H1 (cell line): ENCODE results near the gene INSYN1.

Experiments
- CHD2 ChIP-seq: IDR thresholded peaks from 2 replicates; pipeline ENCODE4 v1.6.1; 2012; ENCODE audit warnings: low read length, improper control_type of control experiment
- EP300 ChIP-seq, 2 experiments: IDR thresholded peaks; 1 replicate in 1 of 2; 2 replicates in 1 of 2; pipeline ENCODE4 v1.6.1; 2011 to 2012; ENCODE audit warnings: low read depth in 2 of 2, low read length in 2 of 2, mild to moderate bottlenecking in 2 of 2, borderline replicate concordance in 1 of 2, inconsistent platforms in 1 of 2, moderate library complexity in 1 of 2
- EZH2 ChIP-seq: fragments of 200-600 bp; sonication (generic); IDR thresholded peaks from 2 replicates; pipeline ENCODE4 v1.7.1; 2012; ENCODE audit warnings: low read depth, mild to moderate bottlenecking, moderate library complexity, low read length, inconsistent platforms; ENCODE audit not compliant: severe bottlenecking
- GTF2F1 ChIP-seq: IDR thresholded peaks from 2 replicates; pipeline ENCODE4 v1.6.1; 2012; ENCODE audit warnings: low read depth, low read length, improper control_type of control experiment, borderline replicate concordance
- NRF1 ChIP-seq: IDR thresholded peaks from 2 replicates; pipeline ENCODE4 v1.6.1; 2011; ENCODE audit warnings: mild to moderate bottlenecking, low read depth, low read length, improper control_type of control experiment
- POLR2A ChIP-seq, 2 experiments: IDR thresholded peaks; 1 replicate in 1 of 2; 2 replicates in 1 of 2; pipeline ENCODE4 v1.6.1; 2011; ENCODE audit warnings: low read depth in 2 of 2, low read length in 2 of 2, mild to moderate bottlenecking in 2 of 2; ENCODE audit errors: control extremely low read depth in 1 of 2
- RXRA ChIP-seq: IDR thresholded peaks from 2 replicates; pipeline ENCODE4 v1.6.1; 2011; ENCODE audit warnings: low read depth, mild to moderate bottlenecking, low read length, moderate library complexity; ENCODE audit not compliant: insufficient read depth
- SAP30 ChIP-seq: fragments of 300-600 bp; sonication (generic); IDR thresholded peaks from 2 replicates; pipeline ENCODE4 v1.7.1; 2012; ENCODE audit warnings: low read length, moderate library complexity, mild to moderate bottlenecking, inconsistent platforms; ENCODE audit not compliant: insufficient read depth, insufficient replicate concordance
- SIRT6 ChIP-seq: IDR thresholded peaks from one replicate; pipeline ENCODE4 v1.7.1; 2012; ENCODE audit warnings: low read length, inconsistent platforms
- SP1 ChIP-seq: IDR thresholded peaks from 2 replicates; pipeline ENCODE4 v1.6.1; 2011; ENCODE audit warnings: low read depth, low read length
- YY1 ChIP-seq: IDR thresholded peaks from 2 replicates; pipeline ENCODE4 v1.6.1; 2011; ENCODE audit warnings: low read depth, mild to moderate bottlenecking, low read length
- TF ChIP-seq, protein P1 (sequence below), 3 experiments: IDR thresholded peaks; 1 replicate in 2 of 3; 2 replicates in 1 of 3; pipeline versions ENCODE4 v1.5.1 to v1.6.1; 2011; ENCODE audit warnings: low read length in 3 of 3, mild to moderate bottlenecking in 3 of 3, inconsistent platforms in 2 of 3, low read depth in 1 of 3, moderate library complexity in 1 of 3; ENCODE audit not compliant: insufficient read depth in 1 of 3; ENCODE audit errors: control extremely low read depth in 1 of 3
- TF ChIP-seq, protein P2 (sequence below): fragments of 300-600 bp; sonication (generic); IDR thresholded peaks from 2 replicates; pipeline ENCODE4 v1.7.1; 2012; ENCODE audit warnings: low read length, moderate library complexity, mild to moderate bottlenecking, inconsistent platforms; ENCODE audit not compliant: insufficient replicate concordance

DNA sequence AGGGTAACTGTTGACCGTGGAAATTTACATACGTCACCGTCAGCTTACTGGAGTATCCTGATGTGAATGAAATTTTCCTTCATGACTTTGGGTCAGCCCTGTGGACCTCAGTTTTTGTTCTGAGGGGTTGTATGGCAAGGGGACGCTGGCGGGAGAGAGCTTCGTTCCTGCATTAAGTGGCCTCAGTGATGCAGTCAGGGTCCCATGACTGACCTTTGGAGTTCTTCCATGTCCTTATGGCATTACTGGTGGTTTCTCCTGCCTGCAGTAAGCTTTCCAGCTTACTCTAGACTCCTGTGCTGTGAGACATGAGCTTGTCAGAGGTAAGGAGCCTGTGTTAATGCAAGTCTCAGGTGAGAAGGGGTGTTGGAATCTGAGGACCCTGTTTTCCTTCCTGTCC lies 67.2 kb downstream of the INSYN1 start:
- TF ChIP-seq SIRT6: no peak
- no peak for TF ChIP-seq POLR2A (IDR thresholded peaks at IDR 0.05; ENCODE audit: control extremely low read depth in 1 of 2, low read depth in 2 of 2, low read length in 2 of 2)
- TF ChIP-seq, protein P1, sequence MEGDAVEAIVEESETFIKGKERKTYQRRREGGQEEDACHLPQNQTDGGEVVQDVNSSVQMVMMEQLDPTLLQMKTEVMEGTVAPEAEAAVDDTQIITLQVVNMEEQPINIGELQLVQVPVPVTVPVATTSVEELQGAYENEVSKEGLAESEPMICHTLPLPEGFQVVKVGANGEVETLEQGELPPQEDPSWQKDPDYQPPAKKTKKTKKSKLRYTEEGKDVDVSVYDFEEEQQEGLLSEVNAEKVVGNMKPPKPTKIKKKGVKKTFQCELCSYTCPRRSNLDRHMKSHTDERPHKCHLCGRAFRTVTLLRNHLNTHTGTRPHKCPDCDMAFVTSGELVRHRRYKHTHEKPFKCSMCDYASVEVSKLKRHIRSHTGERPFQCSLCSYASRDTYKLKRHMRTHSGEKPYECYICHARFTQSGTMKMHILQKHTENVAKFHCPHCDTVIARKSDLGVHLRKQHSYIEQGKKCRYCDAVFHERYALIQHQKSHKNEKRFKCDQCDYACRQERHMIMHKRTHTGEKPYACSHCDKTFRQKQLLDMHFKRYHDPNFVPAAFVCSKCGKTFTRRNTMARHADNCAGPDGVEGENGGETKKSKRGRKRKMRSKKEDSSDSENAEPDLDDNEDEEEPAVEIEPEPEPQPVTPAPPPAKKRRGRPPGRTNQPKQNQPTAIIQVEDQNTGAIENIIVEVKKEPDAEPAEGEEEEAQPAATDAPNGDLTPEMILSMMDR (IDR thresholded peaks at IDR 0.05; ENCODE audit: control extremely low read depth in 1 of 3, insufficient read depth in 1 of 3, low read depth in 1 of 3, low read length in 3 of 3): no peak
- TF ChIP-seq CHD2: no peak
- TF ChIP-seq EZH2: no peak
- TF ChIP-seq YY1: no peak
- no peak for TF ChIP-seq RXRA
- TF ChIP-seq SAP30: no peak
- no peak for TF ChIP-seq SP1
- TF ChIP-seq, protein P2, sequence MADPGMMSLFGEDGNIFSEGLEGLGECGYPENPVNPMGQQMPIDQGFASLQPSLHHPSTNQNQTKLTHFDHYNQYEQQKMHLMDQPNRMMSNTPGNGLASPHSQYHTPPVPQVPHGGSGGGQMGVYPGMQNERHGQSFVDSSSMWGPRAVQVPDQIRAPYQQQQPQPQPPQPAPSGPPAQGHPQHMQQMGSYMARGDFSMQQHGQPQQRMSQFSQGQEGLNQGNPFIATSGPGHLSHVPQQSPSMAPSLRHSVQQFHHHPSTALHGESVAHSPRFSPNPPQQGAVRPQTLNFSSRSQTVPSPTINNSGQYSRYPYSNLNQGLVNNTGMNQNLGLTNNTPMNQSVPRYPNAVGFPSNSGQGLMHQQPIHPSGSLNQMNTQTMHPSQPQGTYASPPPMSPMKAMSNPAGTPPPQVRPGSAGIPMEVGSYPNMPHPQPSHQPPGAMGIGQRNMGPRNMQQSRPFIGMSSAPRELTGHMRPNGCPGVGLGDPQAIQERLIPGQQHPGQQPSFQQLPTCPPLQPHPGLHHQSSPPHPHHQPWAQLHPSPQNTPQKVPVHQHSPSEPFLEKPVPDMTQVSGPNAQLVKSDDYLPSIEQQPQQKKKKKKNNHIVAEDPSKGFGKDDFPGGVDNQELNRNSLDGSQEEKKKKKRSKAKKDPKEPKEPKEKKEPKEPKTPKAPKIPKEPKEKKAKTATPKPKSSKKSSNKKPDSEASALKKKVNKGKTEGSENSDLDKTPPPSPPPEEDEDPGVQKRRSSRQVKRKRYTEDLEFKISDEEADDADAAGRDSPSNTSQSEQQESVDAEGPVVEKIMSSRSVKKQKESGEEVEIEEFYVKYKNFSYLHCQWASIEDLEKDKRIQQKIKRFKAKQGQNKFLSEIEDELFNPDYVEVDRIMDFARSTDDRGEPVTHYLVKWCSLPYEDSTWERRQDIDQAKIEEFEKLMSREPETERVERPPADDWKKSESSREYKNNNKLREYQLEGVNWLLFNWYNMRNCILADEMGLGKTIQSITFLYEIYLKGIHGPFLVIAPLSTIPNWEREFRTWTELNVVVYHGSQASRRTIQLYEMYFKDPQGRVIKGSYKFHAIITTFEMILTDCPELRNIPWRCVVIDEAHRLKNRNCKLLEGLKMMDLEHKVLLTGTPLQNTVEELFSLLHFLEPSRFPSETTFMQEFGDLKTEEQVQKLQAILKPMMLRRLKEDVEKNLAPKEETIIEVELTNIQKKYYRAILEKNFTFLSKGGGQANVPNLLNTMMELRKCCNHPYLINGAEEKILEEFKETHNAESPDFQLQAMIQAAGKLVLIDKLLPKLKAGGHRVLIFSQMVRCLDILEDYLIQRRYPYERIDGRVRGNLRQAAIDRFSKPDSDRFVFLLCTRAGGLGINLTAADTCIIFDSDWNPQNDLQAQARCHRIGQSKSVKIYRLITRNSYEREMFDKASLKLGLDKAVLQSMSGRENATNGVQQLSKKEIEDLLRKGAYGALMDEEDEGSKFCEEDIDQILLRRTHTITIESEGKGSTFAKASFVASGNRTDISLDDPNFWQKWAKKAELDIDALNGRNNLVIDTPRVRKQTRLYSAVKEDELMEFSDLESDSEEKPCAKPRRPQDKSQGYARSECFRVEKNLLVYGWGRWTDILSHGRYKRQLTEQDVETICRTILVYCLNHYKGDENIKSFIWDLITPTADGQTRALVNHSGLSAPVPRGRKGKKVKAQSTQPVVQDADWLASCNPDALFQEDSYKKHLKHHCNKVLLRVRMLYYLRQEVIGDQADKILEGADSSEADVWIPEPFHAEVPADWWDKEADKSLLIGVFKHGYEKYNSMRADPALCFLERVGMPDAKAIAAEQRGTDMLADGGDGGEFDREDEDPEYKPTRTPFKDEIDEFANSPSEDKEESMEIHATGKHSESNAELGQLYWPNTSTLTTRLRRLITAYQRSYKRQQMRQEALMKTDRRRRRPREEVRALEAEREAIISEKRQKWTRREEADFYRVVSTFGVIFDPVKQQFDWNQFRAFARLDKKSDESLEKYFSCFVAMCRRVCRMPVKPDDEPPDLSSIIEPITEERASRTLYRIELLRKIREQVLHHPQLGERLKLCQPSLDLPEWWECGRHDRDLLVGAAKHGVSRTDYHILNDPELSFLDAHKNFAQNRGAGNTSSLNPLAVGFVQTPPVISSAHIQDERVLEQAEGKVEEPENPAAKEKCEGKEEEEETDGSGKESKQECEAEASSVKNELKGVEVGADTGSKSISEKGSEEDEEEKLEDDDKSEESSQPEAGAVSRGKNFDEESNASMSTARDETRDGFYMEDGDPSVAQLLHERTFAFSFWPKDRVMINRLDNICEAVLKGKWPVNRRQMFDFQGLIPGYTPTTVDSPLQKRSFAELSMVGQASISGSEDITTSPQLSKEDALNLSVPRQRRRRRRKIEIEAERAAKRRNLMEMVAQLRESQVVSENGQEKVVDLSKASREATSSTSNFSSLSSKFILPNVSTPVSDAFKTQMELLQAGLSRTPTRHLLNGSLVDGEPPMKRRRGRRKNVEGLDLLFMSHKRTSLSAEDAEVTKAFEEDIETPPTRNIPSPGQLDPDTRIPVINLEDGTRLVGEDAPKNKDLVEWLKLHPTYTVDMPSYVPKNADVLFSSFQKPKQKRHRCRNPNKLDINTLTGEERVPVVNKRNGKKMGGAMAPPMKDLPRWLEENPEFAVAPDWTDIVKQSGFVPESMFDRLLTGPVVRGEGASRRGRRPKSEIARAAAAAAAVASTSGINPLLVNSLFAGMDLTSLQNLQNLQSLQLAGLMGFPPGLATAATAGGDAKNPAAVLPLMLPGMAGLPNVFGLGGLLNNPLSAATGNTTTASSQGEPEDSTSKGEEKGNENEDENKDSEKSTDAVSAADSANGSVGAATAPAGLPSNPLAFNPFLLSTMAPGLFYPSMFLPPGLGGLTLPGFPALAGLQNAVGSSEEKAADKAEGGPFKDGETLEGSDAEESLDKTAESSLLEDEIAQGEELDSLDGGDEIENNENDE: no peak
- no peak for TF ChIP-seq GTF2F1
- TF ChIP-seq NRF1: no peak
- TF ChIP-seq EP300 (IDR thresholded peaks at IDR 0.05; ENCODE audit: borderline replicate concordance in 1 of 2, low read depth in 2 of 2, low read length in 2 of 2): no peak
